Endothelial cell of umbilical vein (primary cell): ENCODE data around the gene DGKG. TPM values are rescaled to one million over a fixed set of nuclear protein-coding genes. Genes with fewer than 3 reads are reported as not detected.

ENCODE experiments used
- BruUV-seq: library from RNA; stranded (reverse); fragments of 400-500 nt; replicated peaks from 2 replicates; lab custom pipeline; 2021; lab: Mats Ljungman, UMichigan
- CTCF ChIA-PET: fragments of 300-600, 350-600 bp; sonication (Branson Sonifier 250); formaldehyde crosslinking; loops from one replicate; lab custom pipeline; 2021; ENCODE audit warnings: antibody characterized with exemption, inconsistent platforms; lab: Charles Lee
- POLR2A ChIA-PET: fragments of 300-600, 350-600 bp; sonication (Branson Sonifier 250); formaldehyde crosslinking; loops from one replicate; lab custom pipeline; 2021; ENCODE audit warnings: antibody characterized with exemption, inconsistent platforms; lab: Charles Lee
- DNase-seq: peaks from one replicate; pipeline ENCODE4 v3.0.0-alpha.2; 2011; ENCODE audit warnings: low read depth, low spot score
- FAIRE-seq: peaks from 2 replicates; lab custom pipeline; 2011; peaks lifted over from hg19 to GRCh38; lab: Jason Lieb, UNC
- H2AFZ ChIP-seq: 2 replicates; pipeline ENCODE4 v1.6.0; 2012; ENCODE audit warnings: low read depth, low read length, control low read depth, inconsistent platforms
- H3K27ac ChIP-seq: 2 replicates; pipeline ENCODE4 v1.5.1; 2011; ENCODE audit warnings: low read depth, mild to moderate bottlenecking, control low read depth, low read length, moderate library complexity; ENCODE audit not compliant: insufficient read depth
- H3K27me3 ChIP-seq, 2 experiments: 2 replicates each; pipeline versions ENCODE4 v1.6.0 to v1.6.1; 2011; ENCODE audit warnings: low read length in 2 of 2, mixed read lengths in 1 of 2; ENCODE audit not compliant: control insufficient read depth in 2 of 2, insufficient read depth in 2 of 2
- H3K36me3 ChIP-seq, 2 experiments: 2 replicates in 1 of 2; 3 replicates in 1 of 2; pipeline ENCODE4 v1.5.1; 2011; ENCODE audit warnings: low read length in 2 of 2, mild to moderate bottlenecking in 1 of 2, moderate library complexity in 1 of 2; ENCODE audit not compliant: control insufficient read depth in 2 of 2, insufficient read depth in 2 of 2; ENCODE audit errors: extremely low read depth in 1 of 2
- H3K4me1 ChIP-seq: 3 replicates; pipeline ENCODE4 v1.5.1; 2011; ENCODE audit warnings: mild to moderate bottlenecking, low read length; ENCODE audit not compliant: control insufficient read depth, insufficient read depth; ENCODE audit errors: extremely low read depth
- H3K4me2 ChIP-seq: 2 replicates; pipeline ENCODE4 v1.6.1; 2011; ENCODE audit warnings: low read length, control low read depth, mixed read lengths; ENCODE audit not compliant: insufficient read depth
- H3K4me3 ChIP-seq, 3 experiments: fragments of 200-600 bp in 1 of 3; sonication (generic), shearing (Covaris generic) in 1 of 3; replicated peaks in 1 of 3; 2 replicates each; pipeline ENCODE4 v1.5.1; 2011 to 2016; ENCODE audit warnings: control low read depth in 3 of 3, low read length in 3 of 3, mild to moderate bottlenecking in 2 of 3, inconsistent platforms in 1 of 3, low read depth in 1 of 3, moderate library complexity in 1 of 3; ENCODE audit not compliant: insufficient read depth in 1 of 3
- H3K79me2 ChIP-seq: 2 replicates; pipeline ENCODE4 v1.6.0; 2012; ENCODE audit warnings: low read length, inconsistent platforms; ENCODE audit not compliant: control insufficient read depth, insufficient read depth
- H3K9ac ChIP-seq: replicated peaks from 2 replicates; pipeline ENCODE3; 2011; ENCODE audit warnings: low read length, control low read depth; ENCODE audit not compliant: insufficient read depth; ENCODE audit errors: extremely low read depth
- H3K9me1 ChIP-seq: replicated peaks from 3 replicates; pipeline ENCODE4 v1.6.0; 2011; ENCODE audit warnings: mild to moderate bottlenecking, low read length; ENCODE audit not compliant: control insufficient read depth, insufficient read depth; ENCODE audit errors: extremely low read depth
- H3K9me3 ChIP-seq: replicated peaks from 2 replicates; pipeline ENCODE4 v1.5.1; 2012; ENCODE audit warnings: low read length, inconsistent platforms; ENCODE audit not compliant: control insufficient read depth, insufficient read depth
- H4K20me1 ChIP-seq: replicated peaks from 2 replicates; pipeline ENCODE3; 2011; ENCODE audit warnings: mild to moderate bottlenecking, low read length; ENCODE audit not compliant: control insufficient read depth, insufficient read depth; ENCODE audit errors: extremely low read depth
- CTCF ChIP-seq, 2 donors: IDR thresholded peaks; 1 replicate in 1 of 2; 2 replicates in 1 of 2; pipeline ENCODE4 v1.5.1; 2011; ENCODE audit warnings: low read length in 2 of 2, mild to moderate bottlenecking in 2 of 2, moderate library complexity in 2 of 2, control low read depth in 1 of 2, inconsistent platforms in 1 of 2, low read depth in 1 of 2; ENCODE audit not compliant: insufficient read depth in 1 of 2; ENCODE audit errors: extremely low read depth in 1 of 2
- EZH2 ChIP-seq: IDR thresholded peaks from 2 replicates; pipeline ENCODE4 v1.6.1; 2012; ENCODE audit warnings: borderline replicate concordance, low read depth, mild to moderate bottlenecking, moderate library complexity, low read length, inconsistent platforms; ENCODE audit not compliant: severe bottlenecking
- FOS ChIP-seq: IDR thresholded peaks from 2 replicates; pipeline ENCODE4 v1.6.1; 2011; ENCODE audit warnings: mild to moderate bottlenecking, low read length, moderate library complexity, borderline replicate concordance; ENCODE audit not compliant: insufficient read depth
- GATA2 ChIP-seq: IDR thresholded peaks from 2 replicates; pipeline ENCODE4 v1.7.0; 2011; ENCODE audit warnings: low read depth, mild to moderate bottlenecking, moderate library complexity, mixed read lengths, low read length; ENCODE audit not compliant: insufficient read length, insufficient read depth
- JUN ChIP-seq: IDR thresholded peaks from 2 replicates; pipeline ENCODE4 v1.6.1; 2011; ENCODE audit warnings: borderline replicate concordance, low read depth; ENCODE audit not compliant: insufficient read length, insufficient read depth
- MAX ChIP-seq: IDR thresholded peaks from 2 replicates; pipeline ENCODE4 v1.6.1; 2011; ENCODE audit not compliant: insufficient read depth, insufficient read length
- MYC ChIP-seq: IDR thresholded peaks from one replicate; pipeline ENCODE4 v1.6.1; 2011; ENCODE audit warnings: mild to moderate bottlenecking, low read depth, low read length
- POLR2A ChIP-seq: IDR thresholded peaks from 2 replicates; pipeline ENCODE4 v1.6.1; 2012; ENCODE audit warnings: low read depth, mild to moderate bottlenecking, control low read depth, low read length
- POLR2AphosphoS5 ChIP-seq: IDR thresholded peaks from 2 replicates; pipeline ENCODE4 v1.6.1; 2012; ENCODE audit warnings: low read depth, mild to moderate bottlenecking, control low read depth, low read length, moderate library complexity; ENCODE audit not compliant: insufficient read depth
- dilution Hi-C: fragments of 300-500 bp; cut with MboI; formaldehyde crosslinking; loops from one replicate; pipeline ENCODE4 v1.15.0; 2019; ENCODE audit warnings: low sequenced_read_pairs; ENCODE audit not compliant: extremely low pct_ligation_motif_present
- intact Hi-C: fragments of 100-400 bp; cut with micrococcal nuclease; formaldehyde crosslinking; loops from one replicate; pipeline ENCODE4 v1.10.0; 2022
- polyA plus RNA-seq, 4 experiments: library from polyadenylated mRNA; depleted of rRNA in 3 of 4; stranded (reverse) in 3 of 4; unstranded in 1 of 4; fragments of >200 nt; gene quantifications; 2 replicates each; pipeline versions ENCODE4 v1.2.1 to v1.2.3, GENCODE V29; 2011 to 2012; ENCODE audit warnings: missing spikeins in 1 of 4
- total RNA-seq: library from RNA; stranded (reverse); gene quantifications from 2 replicates; pipeline ENCODE4 v1.2.3, GENCODE V29; 2021

Gene DGKG
- total and polyA plus RNA-seq, 2 donors (not counting 3 experiments of a cell fraction or from before 2014, with no cell fraction given) = not detected

GRCh38 chr3:186216900-186217819 lies 144.9 kb downstream of the DGKG start:
- no peak overlapping the region for H3K4me2 ChIP-seq
- H3K9me3 ChIP-seq = no peaks in the 10 kb centered on the region
- H3K4me1 ChIP-seq = no peaks in the 10 kb centered on the region
- DNase-seq (no peak), FAIRE-seq (no peak)
- dilution Hi-C loops = no loop called here
- no peaks in the 10 kb centered on the region for H4K20me1 ChIP-seq
- no peaks in the 10 kb centered on the region for H3K27me3 ChIP-seq
- no TSS peak for BruUV-seq
- no peaks in the 10 kb centered on the region for H3K79me2 ChIP-seq
- H3K9me1 ChIP-seq = no peaks in the 10 kb centered on the region
- H3K36me3 ChIP-seq = no peaks in the 10 kb centered on the region
- H2AFZ ChIP-seq = no peak overlapping the region
- H3K4me3 ChIP-seq = no peak overlapping the region
- ChIA-PET POLR2A (no interaction called here), CTCF (interaction anchor here (3.0 kb wide), 1 partner anchor 234 kb away, joined by 8 read pairs; no protein-coding TSS in a partner anchor)
- H3K9ac ChIP-seq = no peak overlapping the region
- intact Hi-C loops = no loop called here
- TF ChIP-seq GATA2 = no peak
- no peak for TF ChIP-seq POLR2AphosphoS5
- no peak for TF ChIP-seq JUN
- no peak for TF ChIP-seq MAX
- TF ChIP-seq CTCF (IDR thresholded peaks at IDR 0.05; ENCODE audit: extremely low read depth in 1 of 2, insufficient read depth in 1 of 2, low read depth in 1 of 2, low read length in 2 of 2) = no peak
- no peak for TF ChIP-seq POLR2A
- TF ChIP-seq EZH2 = no peak
- no peak for TF ChIP-seq MYC
- TF ChIP-seq FOS = no peak
- H3K27ac ChIP-seq = no peak overlapping the region
